GM21737 (cell line): Measurements from ENCODE around the gene NOL8.

ENCODE experiments used
- ATAC-seq: cut with Tn5 transposase; IDR thresholded peaks from one replicate; pipeline ENCODE4 v1.9.1; 2021; ENCODE audit warnings: mild to moderate bottlenecking, moderate library complexity; ENCODE audit not compliant: unreplicated experiment

The NOL8 gene

GRCh38 chr9:92325269-92325990 is at the start of gene NOL8, which contains the start of gene CENPP:
Gene NOL8 (minus strand): TSS chr9:92325350. CDS start chr9:92324161, 1,189 bp downstream.
Gene CENPP (plus strand): TSS chr9:92325953.
- peak; percentile 88 for ATAC-seq

GRCh38 chr9:92373167-92373566 is 48.0 kb upstream of the NOL8 start:
- ATAC-seq, result no peak

- no peak for ATAC-seq
These were observed 43.9 kb upstream of the NOL8 start for GRCh38 chr9:92369075-92369474.

GRCh38 chr9:92360083-92360482 is 34.9 kb upstream of the NOL8 start:
- no peak for ATAC-seq

GRCh38 chr9:92359394-92359995 is 34.3 kb upstream of the NOL8 start:
- ATAC-seq, result no peak

GRCh38 chr9:92353051-92353450 is 27.9 kb upstream of the NOL8 start:
- ATAC-seq, result no peak

GRCh38 chr9:92350740-92351133 is 25.6 kb upstream of the NOL8 start:
- no peak for ATAC-seq

GRCh38 chr9:92349771-92350739 is 24.9 kb upstream of the NOL8 start:
- no peak for ATAC-seq

- ATAC-seq, result no peak
These were observed 20.4 kb upstream of the NOL8 start for GRCh38 chr9:92345582-92345981.

GRCh38 chr9:92342825-92343488 is 17.8 kb upstream of the NOL8 start:
- ATAC-seq, result no peak

- ATAC-seq, result no peak
These were observed 16.4 kb upstream of the NOL8 start for GRCh38 chr9:92341578-92341977.

GRCh38 chr9:92333282-92333634 is 8.1 kb upstream of the NOL8 start:
- no peak for ATAC-seq

- no peak for ATAC-seq
These were observed 7.6 kb upstream of the NOL8 start for GRCh38 chr9:92332577-92333281.

- no peak for ATAC-seq
These were observed 3.1 kb upstream of the NOL8 start for GRCh38 chr9:92328225-92328624.

- no peak for ATAC-seq
These were observed 2.2 kb upstream of the NOL8 start for GRCh38 chr9:92327283-92327850.

- no peak for ATAC-seq
These were observed 896 bp upstream of the NOL8 start for GRCh38 chr9:92325991-92326500.

GRCh38 chr9:92324889-92325268 is 271 bp downstream of the NOL8 start:
- peak; percentile 6 for ATAC-seq

GRCh38 chr9:92324431-92324830 is 719 bp downstream of the NOL8 start:
- ATAC-seq, result no peak

- ATAC-seq, result no peak
These were observed 9.7 kb downstream of the NOL8 start for GRCh38 chr9:92315456-92315855.

- ATAC-seq, result no peak
These were observed 11.5 kb downstream of the NOL8 start for GRCh38 chr9:92313624-92314012.
